Endothelial cell of umbilical vein (primary cell): ENCODE measurements around the gene ZER1. TPM values are rescaled to one million over a fixed set of nuclear protein-coding genes. Genes with fewer than 3 reads are reported as not detected.

ENCODE experiments used
- BruUV-seq: library from RNA; stranded (reverse); fragments of 400-500 nt; replicated peaks from 2 replicates; lab custom pipeline; 2021; lab: Mats Ljungman, UMichigan
- CTCF ChIA-PET: fragments of 300-600, 350-600 bp; sonication (Branson Sonifier 250); formaldehyde crosslinking; loops from one replicate; lab custom pipeline; 2021; ENCODE audit warnings: antibody characterized with exemption, inconsistent platforms; lab: Charles Lee
- POLR2A ChIA-PET: fragments of 300-600, 350-600 bp; sonication (Branson Sonifier 250); formaldehyde crosslinking; loops from one replicate; lab custom pipeline; 2021; ENCODE audit warnings: antibody characterized with exemption, inconsistent platforms; lab: Charles Lee
- DNase-seq: peaks from one replicate; pipeline ENCODE4 v3.0.0-alpha.2; 2011; ENCODE audit warnings: low read depth, low spot score
- FAIRE-seq: peaks from 2 replicates; lab custom pipeline; 2011; peaks lifted over from hg19 to GRCh38; lab: Jason Lieb, UNC
- H2AFZ ChIP-seq: 2 replicates; pipeline ENCODE4 v1.6.0; 2012; ENCODE audit warnings: low read depth, low read length, control low read depth, inconsistent platforms
- H3K27ac ChIP-seq: 2 replicates; pipeline ENCODE4 v1.5.1; 2011; ENCODE audit warnings: low read depth, mild to moderate bottlenecking, control low read depth, low read length, moderate library complexity; ENCODE audit not compliant: insufficient read depth
- H3K27me3 ChIP-seq, 2 experiments: 2 replicates each; pipeline versions ENCODE4 v1.6.0 to v1.6.1; 2011; ENCODE audit warnings: low read length in 2 of 2, mixed read lengths in 1 of 2; ENCODE audit not compliant: control insufficient read depth in 2 of 2, insufficient read depth in 2 of 2
- H3K36me3 ChIP-seq, 2 experiments: 2 replicates in 1 of 2; 3 replicates in 1 of 2; pipeline ENCODE4 v1.5.1; 2011; ENCODE audit warnings: low read length in 2 of 2, mild to moderate bottlenecking in 1 of 2, moderate library complexity in 1 of 2; ENCODE audit not compliant: control insufficient read depth in 2 of 2, insufficient read depth in 2 of 2; ENCODE audit errors: extremely low read depth in 1 of 2
- H3K4me1 ChIP-seq: 3 replicates; pipeline ENCODE4 v1.5.1; 2011; ENCODE audit warnings: mild to moderate bottlenecking, low read length; ENCODE audit not compliant: control insufficient read depth, insufficient read depth; ENCODE audit errors: extremely low read depth
- H3K4me2 ChIP-seq: 2 replicates; pipeline ENCODE4 v1.6.1; 2011; ENCODE audit warnings: low read length, control low read depth, mixed read lengths; ENCODE audit not compliant: insufficient read depth
- H3K4me3 ChIP-seq, 3 experiments: fragments of 200-600 bp in 1 of 3; sonication (generic), shearing (Covaris generic) in 1 of 3; replicated peaks in 1 of 3; 2 replicates each; pipeline ENCODE4 v1.5.1; 2011 to 2016; ENCODE audit warnings: control low read depth in 3 of 3, low read length in 3 of 3, mild to moderate bottlenecking in 2 of 3, inconsistent platforms in 1 of 3, low read depth in 1 of 3, moderate library complexity in 1 of 3; ENCODE audit not compliant: insufficient read depth in 1 of 3
- H3K79me2 ChIP-seq: 2 replicates; pipeline ENCODE4 v1.6.0; 2012; ENCODE audit warnings: low read length, inconsistent platforms; ENCODE audit not compliant: control insufficient read depth, insufficient read depth
- H3K9ac ChIP-seq: replicated peaks from 2 replicates; pipeline ENCODE3; 2011; ENCODE audit warnings: low read length, control low read depth; ENCODE audit not compliant: insufficient read depth; ENCODE audit errors: extremely low read depth
- H3K9me1 ChIP-seq: replicated peaks from 3 replicates; pipeline ENCODE4 v1.6.0; 2011; ENCODE audit warnings: mild to moderate bottlenecking, low read length; ENCODE audit not compliant: control insufficient read depth, insufficient read depth; ENCODE audit errors: extremely low read depth
- H3K9me3 ChIP-seq: replicated peaks from 2 replicates; pipeline ENCODE4 v1.5.1; 2012; ENCODE audit warnings: low read length, inconsistent platforms; ENCODE audit not compliant: control insufficient read depth, insufficient read depth
- H4K20me1 ChIP-seq: replicated peaks from 2 replicates; pipeline ENCODE3; 2011; ENCODE audit warnings: mild to moderate bottlenecking, low read length; ENCODE audit not compliant: control insufficient read depth, insufficient read depth; ENCODE audit errors: extremely low read depth
- CTCF ChIP-seq, 2 donors: IDR thresholded peaks; 1 replicate in 1 of 2; 2 replicates in 1 of 2; pipeline ENCODE4 v1.5.1; 2011; ENCODE audit warnings: low read length in 2 of 2, mild to moderate bottlenecking in 2 of 2, moderate library complexity in 2 of 2, control low read depth in 1 of 2, inconsistent platforms in 1 of 2, low read depth in 1 of 2; ENCODE audit not compliant: insufficient read depth in 1 of 2; ENCODE audit errors: extremely low read depth in 1 of 2
- EZH2 ChIP-seq: IDR thresholded peaks from 2 replicates; pipeline ENCODE4 v1.6.1; 2012; ENCODE audit warnings: borderline replicate concordance, low read depth, mild to moderate bottlenecking, moderate library complexity, low read length, inconsistent platforms; ENCODE audit not compliant: severe bottlenecking
- FOS ChIP-seq: IDR thresholded peaks from 2 replicates; pipeline ENCODE4 v1.6.1; 2011; ENCODE audit warnings: mild to moderate bottlenecking, low read length, moderate library complexity, borderline replicate concordance; ENCODE audit not compliant: insufficient read depth
- GATA2 ChIP-seq: IDR thresholded peaks from 2 replicates; pipeline ENCODE4 v1.7.0; 2011; ENCODE audit warnings: low read depth, mild to moderate bottlenecking, moderate library complexity, mixed read lengths, low read length; ENCODE audit not compliant: insufficient read length, insufficient read depth
- JUN ChIP-seq: IDR thresholded peaks from 2 replicates; pipeline ENCODE4 v1.6.1; 2011; ENCODE audit warnings: borderline replicate concordance, low read depth; ENCODE audit not compliant: insufficient read length, insufficient read depth
- MYC ChIP-seq: IDR thresholded peaks from one replicate; pipeline ENCODE4 v1.6.1; 2011; ENCODE audit warnings: mild to moderate bottlenecking, low read depth, low read length
- POLR2A ChIP-seq: IDR thresholded peaks from 2 replicates; pipeline ENCODE4 v1.6.1; 2012; ENCODE audit warnings: low read depth, mild to moderate bottlenecking, control low read depth, low read length
- POLR2AphosphoS5 ChIP-seq: IDR thresholded peaks from 2 replicates; pipeline ENCODE4 v1.6.1; 2012; ENCODE audit warnings: low read depth, mild to moderate bottlenecking, control low read depth, low read length, moderate library complexity; ENCODE audit not compliant: insufficient read depth
- dilution Hi-C: fragments of 300-500 bp; cut with MboI; formaldehyde crosslinking; loops from one replicate; pipeline ENCODE4 v1.15.0; 2019; ENCODE audit warnings: low sequenced_read_pairs; ENCODE audit not compliant: extremely low pct_ligation_motif_present
- intact Hi-C: fragments of 100-400 bp; cut with micrococcal nuclease; formaldehyde crosslinking; loops from one replicate; pipeline ENCODE4 v1.10.0; 2022
- polyA plus RNA-seq, 4 experiments: library from polyadenylated mRNA; depleted of rRNA in 3 of 4; stranded (reverse) in 3 of 4; unstranded in 1 of 4; fragments of >200 nt; gene quantifications; 2 replicates each; pipeline versions ENCODE4 v1.2.1 to v1.2.3, GENCODE V29; 2011 to 2012; ENCODE audit warnings: missing spikeins in 1 of 4
- total RNA-seq: library from RNA; stranded (reverse); gene quantifications from 2 replicates; pipeline ENCODE4 v1.2.3, GENCODE V29; 2021
- TF ChIP-seq, protein P1 (sequence below): IDR thresholded peaks from 2 replicates; pipeline ENCODE4 v1.6.1; 2011; ENCODE audit not compliant: insufficient read depth, insufficient read length

The ZER1 gene
- total and polyA plus RNA-seq, 2 donors (not counting 3 experiments of a cell fraction or from before 2014, with no cell fraction given) = 23.0 to 29.9 TPM

DNA sequence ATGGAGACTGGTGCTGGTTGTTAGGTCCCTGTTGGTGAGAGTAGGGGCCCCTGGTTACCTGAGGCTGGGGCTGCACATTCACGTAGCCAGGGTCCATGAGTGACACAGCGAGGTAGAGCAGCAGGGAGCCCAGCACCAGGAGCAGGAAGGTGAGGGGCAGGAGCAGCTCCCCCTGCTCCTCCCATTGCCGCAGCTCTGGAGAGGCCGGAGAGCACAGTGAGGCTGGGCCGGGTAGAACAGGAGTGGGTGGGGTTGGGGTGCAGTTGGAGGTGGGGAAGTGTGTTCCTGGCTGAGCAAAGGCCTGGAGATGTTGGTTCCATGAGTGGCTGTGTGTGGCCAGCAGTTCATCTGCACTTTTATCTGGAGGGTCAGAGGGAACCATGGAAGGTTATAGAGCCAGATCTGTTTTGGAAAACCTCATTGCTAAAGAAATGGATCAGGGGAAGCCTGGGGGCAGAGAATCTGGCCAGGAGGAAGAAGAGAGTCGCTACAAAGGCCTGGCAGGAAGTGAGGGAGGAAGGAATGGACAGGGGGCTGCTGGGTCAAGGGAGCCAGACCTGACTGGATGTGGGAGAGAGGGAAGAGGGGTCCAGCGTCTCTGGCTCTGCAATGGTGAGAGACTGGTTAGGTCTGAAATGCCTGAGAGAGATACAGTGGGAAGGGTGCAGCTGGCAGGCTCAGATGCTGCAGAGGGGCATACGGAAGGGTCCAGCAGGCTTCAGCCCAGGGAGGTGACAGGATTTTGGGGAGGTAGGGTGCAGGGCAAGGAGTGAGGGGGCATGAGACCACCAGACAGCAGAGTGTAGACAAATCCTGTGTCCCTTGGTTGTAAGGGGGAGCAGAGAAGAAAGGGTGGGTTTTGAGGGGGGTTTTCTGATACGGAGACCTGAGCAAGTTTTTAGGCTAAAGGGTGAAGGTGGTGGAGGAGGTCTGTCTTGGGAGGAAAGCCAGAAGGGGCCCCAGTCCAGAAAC, 49.1 kb downstream of the ZER1 start:
- TF ChIP-seq POLR2AphosphoS5 = no peak
- no peak for TF ChIP-seq EZH2
- no peak for TF ChIP-seq POLR2A
- TF ChIP-seq, protein P1, sequence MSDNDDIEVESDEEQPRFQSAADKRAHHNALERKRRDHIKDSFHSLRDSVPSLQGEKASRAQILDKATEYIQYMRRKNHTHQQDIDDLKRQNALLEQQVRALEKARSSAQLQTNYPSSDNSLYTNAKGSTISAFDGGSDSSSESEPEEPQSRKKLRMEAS = no peak
- no peak for TF ChIP-seq GATA2
- TF ChIP-seq MYC = no peak
- no peak for TF ChIP-seq FOS
- TF ChIP-seq JUN = no peak
- TF ChIP-seq CTCF (IDR thresholded peaks at IDR 0.05; ENCODE audit: extremely low read depth in 1 of 2, insufficient read depth in 1 of 2, low read depth in 1 of 2, low read length in 2 of 2) = no peak
- no peak for FAIRE-seq
- H3K4me3 ChIP-seq = no peak overlapping the region
- H3K27ac ChIP-seq = no peak overlapping the region
- H3K9ac ChIP-seq = no peak overlapping the region
- peaks cover 2 to 13% of the 10 kb centered on the region in 2 experiments for H3K36me3 ChIP-seq
- intact Hi-C loops (loop anchor here (5.0 kb wide), 1 partner anchor 95 kb away; the partner anchor contains the start of gene ENDOG), dilution Hi-C loops (no loop called here)
- peaks cover 5% of the 10 kb centered on the region for H3K4me1 ChIP-seq
- H2AFZ ChIP-seq = no peak overlapping the region
- ChIA-PET POLR2A (no interaction called here), CTCF (interaction anchor here (1.7 kb wide), 1 partner anchor 21 kb away, joined by 5 read pairs; the partner anchor contains the start of gene PKN3)
- no peak for DNase-seq
- BruUV-seq = no TSS peak
- no peak overlapping the region for H3K4me2 ChIP-seq
- no peaks in the 10 kb centered on the region for H3K27me3 ChIP-seq
- H4K20me1 ChIP-seq = no peaks in the 10 kb centered on the region
- H3K79me2 ChIP-seq = no peaks in the 10 kb centered on the region
- H3K9me1 ChIP-seq = no peaks in the 10 kb centered on the region
- H3K9me3 ChIP-seq = no peaks in the 10 kb centered on the region
